Measurements from ENCODE around the gene KRTAP10-2.

Gene KRTAP10-2

GRCh38 chr21:44521301-44521927 lies 29.9 kb downstream of the KRTAP10-2 start:
- no peaks in the 10 kb centered on the region for H3K36me3 ChIP-seq (ENCODE audit: control insufficient read depth, insufficient read depth, low read length)
- H3K9ac ChIP-seq = no peak overlapping the region
- H3K27ac ChIP-seq = no peak overlapping the region
- H3K4me1 ChIP-seq = no peaks in the 10 kb centered on the region
- no peak overlapping the region for H2AFZ ChIP-seq
- H3K4me2 ChIP-seq (ENCODE audit: low read length) = no peak overlapping the region
- TF ChIP-seq CTCF (IDR thresholded peaks at IDR 0.05) = no peak
- H3K4me3 ChIP-seq (ENCODE audit: low read depth, low read length) = no peak overlapping the region
- no peaks in the 10 kb centered on the region for H3K9me3 ChIP-seq (ENCODE audit: control insufficient read depth, low read length)
- no peaks in the 10 kb centered on the region for H3K79me2 ChIP-seq
- H3K27me3 ChIP-seq (ENCODE audit: control insufficient read depth, insufficient read depth, low read length) = no peaks in the 10 kb centered on the region

- no peaks in the 10 kb centered on the region for H3K36me3 ChIP-seq (ENCODE audit: control insufficient read depth, insufficient read depth, low read length)
- no peak overlapping the region for H3K4me2 ChIP-seq (ENCODE audit: low read length)
- no peaks in the 10 kb centered on the region for H3K9me3 ChIP-seq (ENCODE audit: control insufficient read depth, low read length)
- H3K79me2 ChIP-seq = no peaks in the 10 kb centered on the region
- no peak overlapping the region for H3K27ac ChIP-seq
- H3K27me3 ChIP-seq (ENCODE audit: control insufficient read depth, insufficient read depth, low read length) = no peaks in the 10 kb centered on the region
- no peak for TF ChIP-seq CTCF (IDR thresholded peaks at IDR 0.05)
- no peak overlapping the region for H2AFZ ChIP-seq
- H3K4me3 ChIP-seq (ENCODE audit: low read depth, low read length) = no peak overlapping the region
- no peaks in the 10 kb centered on the region for H3K4me1 ChIP-seq
- H3K9ac ChIP-seq = no peak overlapping the region
Observed at GRCh38 chr21:44520326-44521300, 30.7 kb downstream of the KRTAP10-2 start.

GRCh38 chr21:44519346-44520325 lies 31.7 kb downstream of the KRTAP10-2 start:
- no peaks in the 10 kb centered on the region for H3K27me3 ChIP-seq (ENCODE audit: control insufficient read depth, insufficient read depth, low read length)
- no peak for TF ChIP-seq CTCF (IDR thresholded peaks at IDR 0.05)
- no peak overlapping the region for H3K9ac ChIP-seq
- no peak overlapping the region for H3K4me3 ChIP-seq (ENCODE audit: low read depth, low read length)
- H3K4me2 ChIP-seq (ENCODE audit: low read length) = no peak overlapping the region
- H3K9me3 ChIP-seq (ENCODE audit: control insufficient read depth, low read length) = no peaks in the 10 kb centered on the region
- no peak overlapping the region for H2AFZ ChIP-seq
- no peaks in the 10 kb centered on the region for H3K36me3 ChIP-seq (ENCODE audit: control insufficient read depth, insufficient read depth, low read length)
- H3K4me1 ChIP-seq = no peaks in the 10 kb centered on the region
- H3K79me2 ChIP-seq = no peaks in the 10 kb centered on the region
- H3K27ac ChIP-seq = no peak overlapping the region

- H3K4me2 ChIP-seq (ENCODE audit: low read length) = no peak overlapping the region
- H3K36me3 ChIP-seq (ENCODE audit: control insufficient read depth, insufficient read depth, low read length) = no peaks in the 10 kb centered on the region
- no peak overlapping the region for H3K27ac ChIP-seq
- no peak overlapping the region for H3K4me3 ChIP-seq (ENCODE audit: low read depth, low read length)
- no peaks in the 10 kb centered on the region for H3K4me1 ChIP-seq
- H3K9me3 ChIP-seq (ENCODE audit: control insufficient read depth, low read length) = no peaks in the 10 kb centered on the region
- TF ChIP-seq CTCF (IDR thresholded peaks at IDR 0.05) = no peak
- no peak overlapping the region for H3K9ac ChIP-seq
- H3K27me3 ChIP-seq (ENCODE audit: control insufficient read depth, insufficient read depth, low read length) = no peaks in the 10 kb centered on the region
- H3K79me2 ChIP-seq = no peaks in the 10 kb centered on the region
- H2AFZ ChIP-seq = no peak overlapping the region
Observed at GRCh38 chr21:44518686-44519085, 32.6 kb downstream of the KRTAP10-2 start.

Data from parathyroid adenoma (tissue), 2 donors.